OCI-LY3 (cell line): Measurements from ENCODE around the gene SLC3A2.

Source experiments
- EZH2phosphoT487 ChIP-seq: fragments of 200-600 bp; shearing (Covaris generic); IDR thresholded peaks from 2 replicates; pipeline ENCODE4 v1.6.1; 2018; ENCODE audit warnings: antibody characterized with exemption, mixed run types, low read depth
- TF ChIP-seq, protein P1 (sequence below): fragments of 200-600, 300-600 bp; sonication (generic); IDR thresholded peaks from 2 replicates; pipeline ENCODE4 v1.5.1; 2014; ENCODE audit warnings: antibody characterized with exemption, low read length, low read depth

- TF ChIP-seq, protein P1, sequence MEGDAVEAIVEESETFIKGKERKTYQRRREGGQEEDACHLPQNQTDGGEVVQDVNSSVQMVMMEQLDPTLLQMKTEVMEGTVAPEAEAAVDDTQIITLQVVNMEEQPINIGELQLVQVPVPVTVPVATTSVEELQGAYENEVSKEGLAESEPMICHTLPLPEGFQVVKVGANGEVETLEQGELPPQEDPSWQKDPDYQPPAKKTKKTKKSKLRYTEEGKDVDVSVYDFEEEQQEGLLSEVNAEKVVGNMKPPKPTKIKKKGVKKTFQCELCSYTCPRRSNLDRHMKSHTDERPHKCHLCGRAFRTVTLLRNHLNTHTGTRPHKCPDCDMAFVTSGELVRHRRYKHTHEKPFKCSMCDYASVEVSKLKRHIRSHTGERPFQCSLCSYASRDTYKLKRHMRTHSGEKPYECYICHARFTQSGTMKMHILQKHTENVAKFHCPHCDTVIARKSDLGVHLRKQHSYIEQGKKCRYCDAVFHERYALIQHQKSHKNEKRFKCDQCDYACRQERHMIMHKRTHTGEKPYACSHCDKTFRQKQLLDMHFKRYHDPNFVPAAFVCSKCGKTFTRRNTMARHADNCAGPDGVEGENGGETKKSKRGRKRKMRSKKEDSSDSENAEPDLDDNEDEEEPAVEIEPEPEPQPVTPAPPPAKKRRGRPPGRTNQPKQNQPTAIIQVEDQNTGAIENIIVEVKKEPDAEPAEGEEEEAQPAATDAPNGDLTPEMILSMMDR = no peak
- no peak for TF ChIP-seq EZH2phosphoT487
Measured at GRCh38 chr11:62835336-62835735, 45.4 kb upstream of the SLC3A2 start.
